GM23248 (cell line): ENCODE data around the gene TSC22D1. TPM values are rescaled to one million over a fixed set of nuclear protein-coding genes. Genes with fewer than 3 reads are reported as not detected.

Experiments used
- DNase-seq: peaks from one replicate; pipeline ENCODE4 v3.0.0-alpha.2; 2015
- H2AFZ ChIP-seq: fragments of 200-600 bp; sonication (generic); 2 replicates; pipeline ENCODE4 v1.6.1; 2016; ENCODE audit warnings: antibody characterized with exemption
- H3F3A ChIP-seq: fragments of 200-600 bp; sonication (generic); 2 replicates; pipeline ENCODE4 v1.6.1; 2016; ENCODE audit warnings: mild to moderate bottlenecking, antibody characterized with exemption, mixed run types; ENCODE audit not compliant: insufficient read depth
- H3K27ac ChIP-seq: fragments of 200-600 bp; sonication (generic); 2 replicates; pipeline ENCODE4 v1.5.1; 2016; ENCODE audit warnings: mild to moderate bottlenecking
- H3K27me3 ChIP-seq: fragments of 200-600 bp; sonication (generic); replicated peaks from 2 replicates; pipeline ENCODE4 v1.6.1; 2016; ENCODE audit warnings: mild to moderate bottlenecking; ENCODE audit not compliant: insufficient read depth
- H3K36me3 ChIP-seq: fragments of 200-600 bp; sonication (generic); 2 replicates; pipeline ENCODE4 v1.6.1; 2016; ENCODE audit warnings: low read depth, mild to moderate bottlenecking
- H3K4me1 ChIP-seq: fragments of 200-600 bp; sonication (generic); 2 replicates; pipeline ENCODE4 v1.6.1; 2016; ENCODE audit warnings: mild to moderate bottlenecking; ENCODE audit not compliant: insufficient read depth
- H3K4me2 ChIP-seq: fragments of 200-600 bp; sonication (generic); one replicate; pipeline ENCODE4 v1.6.1; 2016; ENCODE audit warnings: mild to moderate bottlenecking; ENCODE audit not compliant: unreplicated experiment
- H3K4me3 ChIP-seq: fragments of 200-600 bp; sonication (generic); 2 replicates; pipeline ENCODE4 v1.5.1; 2016; ENCODE audit warnings: mild to moderate bottlenecking
- H3K79me2 ChIP-seq: fragments of 200-600 bp; sonication (generic); 2 replicates; pipeline ENCODE4 v1.6.1; 2016; ENCODE audit warnings: mild to moderate bottlenecking; ENCODE audit not compliant: insufficient read depth
- H3K9ac ChIP-seq: fragments of 200-600 bp; sonication (generic); 2 replicates; pipeline ENCODE4 v1.6.1; 2016; ENCODE audit warnings: mild to moderate bottlenecking
- H3K9me2 ChIP-seq: fragments of 200-600 bp; sonication (generic); 2 replicates; pipeline ENCODE4 v1.6.1; 2016; ENCODE audit warnings: mixed run types, mild to moderate bottlenecking, moderate library complexity; ENCODE audit not compliant: insufficient read depth
- H3K9me3 ChIP-seq: fragments of 200-600 bp; sonication (generic); one replicate; pipeline ENCODE4 v1.6.1; 2017; ENCODE audit warnings: low read depth
- H4K20me1 ChIP-seq: fragments of 200-600 bp; sonication (generic); 2 replicates; pipeline ENCODE4 v1.6.0; 2016; ENCODE audit not compliant: insufficient read depth
- EZH2 ChIP-seq: fragments of 200-600 bp; sonication (generic); IDR thresholded peaks from 2 replicates; pipeline ENCODE4 v1.6.1; 2018; ENCODE audit warnings: antibody characterized with exemption, mild to moderate bottlenecking; ENCODE audit not compliant: insufficient read depth, poor library complexity, severe bottlenecking
- EZH2phosphoT487 ChIP-seq: fragments of 200-600 bp; sonication (generic); IDR thresholded peaks from 2 replicates; pipeline ENCODE4 v1.6.1; 2018; ENCODE audit warnings: antibody characterized with exemption, moderate library complexity, mild to moderate bottlenecking, low read depth; ENCODE audit not compliant: insufficient read depth
- WGBS, 2 experiments: methylation state at CpG; one replicate each; pipeline ENCODE4 v1.1.6; 2015 to 2017; ENCODE audit warnings: low lambda C conversion rate in 2 of 2, low coverage in 1 of 2; ENCODE audit errors: missing lambda C conversion rate in 2 of 2; 5-methylcytosine and 5-hydroxymethylcytosine counted together
- in situ Hi-C: fragments of 300-500 bp; cut with MboI; formaldehyde crosslinking; loops from 2 replicates; pipeline ENCODE4 v1.15.0; 2020
- polyA plus RNA-seq: library from polyadenylated mRNA; unstranded; fragments of >200 nt; fragmentation: Nextera tagmentation; extraction: Ambion mirVana; gene quantifications from 2 replicates; pipeline ENCODE4 v1.2.1, GENCODE V29; 2016
- total RNA-seq: library from RNA; depleted of rRNA; stranded (reverse); fragments of >200 nt; shearing (Covaris generic); gene quantifications from 2 replicates; pipeline ENCODE4 v1.2.3, GENCODE V29; 2014

The TSC22D1 gene
- total and polyA plus RNA-seq, 2 experiments from 2014 or later: 31.3 to 60.6 TPM

DNA sequence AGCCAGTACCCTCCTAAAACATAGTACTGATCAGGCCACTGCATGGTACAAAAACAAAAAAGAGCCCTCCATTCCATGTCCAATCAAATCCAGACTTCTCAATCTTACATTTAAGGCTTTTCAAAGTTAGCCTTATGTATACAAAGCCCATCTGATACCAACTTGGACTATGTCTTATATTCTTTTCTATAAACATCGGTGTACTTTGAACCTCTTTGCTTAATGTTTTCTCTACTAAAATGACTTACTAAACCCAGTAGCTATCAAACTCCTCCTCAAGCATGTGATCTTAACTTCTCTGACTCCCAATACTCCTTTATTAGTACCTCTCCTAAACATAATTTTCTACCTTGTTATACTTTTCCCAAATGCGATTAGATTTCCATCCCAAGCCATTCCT is 14.8 kb downstream of the TSC22D1 start:
- no peak for DNase-seq
- Histone ChIP-seq H2AFZ (no peak overlapping the region), H3K79me2 (peaks cover 100% of the 10 kb centered on the region), H3K9me2 (no peaks in the 10 kb centered on the region), H3F3A (peaks cover 8% of the 10 kb centered on the region; the same call in 1 of the 2 replicates), H3K27ac (no peak overlapping the region), H3K4me3 (no peak overlapping the region), H3K9me3 (no peaks in the 10 kb centered on the region), H3K36me3 (no peaks in the 10 kb centered on the region), H3K27me3 (no peaks in the 10 kb centered on the region), H3K4me1 (peaks cover 13% of the 10 kb centered on the region), H3K9ac (no peak overlapping the region), H3K4me2 (no peak overlapping the region), H4K20me1 (0 out of 2 replicates have a peak, but pooled peaks cover 13% of the 10 kb centered on the region)
- in situ Hi-C loops: loop anchor here (10.0 kb wide), 1 partner anchor 63 kb away; no protein-coding TSS in a partner anchor
- 95 to 98% methylated on average over 2 of the region's 2 CpGs for WGBS, 2 experiments
- TF ChIP-seq EZH2phosphoT487: no peak
- no peak for TF ChIP-seq EZH2

GRCh38 chr13:44557986-44558385 is 18.1 kb downstream of the TSC22D1 start:
- no peaks in the 10 kb centered on the region for H3K27me3 ChIP-seq
- H3K27ac ChIP-seq: no peak overlapping the region
- peaks cover 5% of the 10 kb centered on the region for H3F3A ChIP-seq
- TF ChIP-seq EZH2: no peak
- no peak for TF ChIP-seq EZH2phosphoT487
- peaks cover 5% of the 10 kb centered on the region; the same call in 1 of the 2 replicates for H3K36me3 ChIP-seq
- no peaks in the 10 kb centered on the region for H3K9me3 ChIP-seq
- 52 to 55% methylated on average over 2 of the region's 2 CpGs for WGBS, 2 experiments
- no peak overlapping the region for H3K9ac ChIP-seq
- in situ Hi-C loops: no loop called here
- no peaks in the 10 kb centered on the region for H3K4me1 ChIP-seq
- H3K79me2 ChIP-seq: peaks cover 100% of the 10 kb centered on the region
- DNase-seq: no peak
- no peak overlapping the region for H3K4me3 ChIP-seq
- no peak overlapping the region for H2AFZ ChIP-seq
- H3K4me2 ChIP-seq: no peak overlapping the region
- H4K20me1 ChIP-seq: peaks cover 11% of the 10 kb centered on the region; the same call in 1 of the 2 replicates
- no peaks in the 10 kb centered on the region for H3K9me2 ChIP-seq

GRCh38 chr13:44555207-44555606 is 20.9 kb downstream of the TSC22D1 start:
- Histone ChIP-seq H3K36me3 (peaks cover 10% of the 10 kb centered on the region; the same call in 1 of the 2 replicates), H3K9me2 (no peaks in the 10 kb centered on the region), H3K79me2 (peaks cover 100% of the 10 kb centered on the region), H3K9ac (no peak overlapping the region), H2AFZ (no peak overlapping the region), H3K27ac (no peak overlapping the region), H3K4me1 (no peaks in the 10 kb centered on the region), H3K9me3 (no peaks in the 10 kb centered on the region), H3K4me2 (no peak overlapping the region), H3K27me3 (no peaks in the 10 kb centered on the region), H4K20me1 (peaks cover 11% of the 10 kb centered on the region; the same call in 1 of the 2 replicates), H3K4me3 (no peak overlapping the region), H3F3A (peaks cover 5% of the 10 kb centered on the region)
- in situ Hi-C loops: no loop called here
- DNase-seq: no peak
- TF ChIP-seq EZH2phosphoT487 (no peak), EZH2 (no peak)
- WGBS, 2 experiments: 97 to 99% methylated on average over 12 of the region's 12 CpGs

DNA sequence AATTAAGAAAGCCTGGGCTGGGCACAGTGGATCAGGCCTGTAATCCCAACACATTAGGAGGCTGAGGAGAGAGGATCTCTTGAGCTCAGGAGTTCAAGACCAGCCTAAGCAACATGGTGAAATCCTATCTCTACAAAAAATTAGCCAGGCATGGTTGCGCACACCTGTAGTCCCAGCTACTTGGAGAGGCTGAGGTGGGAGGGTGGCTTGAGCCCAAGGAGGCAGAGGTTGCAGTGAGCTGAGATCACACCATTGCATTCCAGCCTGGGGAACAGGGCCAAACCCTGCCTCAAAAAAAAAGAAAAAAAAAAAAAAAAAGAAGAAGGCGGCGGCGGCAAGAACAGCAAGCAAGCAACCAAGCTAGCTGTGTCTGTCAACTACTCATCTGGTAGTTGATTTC is 26.7 kb downstream of the TSC22D1 start:
- in situ Hi-C loops: no loop called here
- no peaks in the 10 kb centered on the region for H3K9me3 ChIP-seq
- H2AFZ ChIP-seq: no peak overlapping the region
- peaks cover 9% of the 10 kb centered on the region for H3K36me3 ChIP-seq
- no peak for DNase-seq
- no peak overlapping the region for H3K4me3 ChIP-seq
- peaks cover 17% of the 10 kb centered on the region; the same call in 1 of the 2 replicates for H4K20me1 ChIP-seq
- no peak overlapping the region for H3K27ac ChIP-seq
- no peaks in the 10 kb centered on the region for H3K9me2 ChIP-seq
- TF ChIP-seq EZH2 (no peak), EZH2phosphoT487 (no peak)
- no peaks in the 10 kb centered on the region for H3K4me1 ChIP-seq
- H3K79me2 ChIP-seq: peaks cover 100% of the 10 kb centered on the region
- WGBS, 2 experiments: 97 to 99% methylated on average over 4 of the region's 4 CpGs
- no peaks in the 10 kb centered on the region for H3K27me3 ChIP-seq
- no peak overlapping the region for H3K9ac ChIP-seq
- no peaks in the 10 kb centered on the region; the same call in 1 of the 2 replicates for H3F3A ChIP-seq
- H3K4me2 ChIP-seq: no peak overlapping the region
